ENCODE data around the gene B3GALT6. TPM values are rescaled to one million over a fixed set of nuclear protein-coding genes. Genes with fewer than 3 reads are reported as not detected.
A peak's percentile ranks its signal among the peaks of the same experiment; 100 is the strongest.

The B3GALT6 gene
- total and polyA plus RNA-seq, 12 donors: 7.3 to 16.2 (median 9.1) TPM

- no peak for TF ChIP-seq CTCF (IDR thresholded peaks at IDR 0.05)
- ATAC-seq (no peak), DNase-seq (no peak)
- intact Hi-C loops (cut with DNase I): no loop called here
- Histone ChIP-seq H3K27ac (peak overlapping the region in 9 of 10 donors; percentile 55 to 87 (median 77)), H3K4me1 (peaks cover 2 to 64% (median 37%) of the 10 kb centered on the region in 9 donors), H3K9me3 (no peaks in the 10 kb centered on the region), H3K36me3 (peaks cover 0 to 58% (median 27%) of the 10 kb centered on the region in 9 donors), H3K4me3 (peak overlapping the region in 1 of 10 donors; percentile 13), H3K27me3 (peaks cover 0 to 18% (median 0%) of the 10 kb centered on the region in 7 donors)
- 85 to 87% methylated on average over 21 of the region's 21 CpGs for WGBS, 2 donors
Observed at GRCh38 chr1:1215881-1216605, 16.0 kb upstream of the B3GALT6 start.

DNA sequence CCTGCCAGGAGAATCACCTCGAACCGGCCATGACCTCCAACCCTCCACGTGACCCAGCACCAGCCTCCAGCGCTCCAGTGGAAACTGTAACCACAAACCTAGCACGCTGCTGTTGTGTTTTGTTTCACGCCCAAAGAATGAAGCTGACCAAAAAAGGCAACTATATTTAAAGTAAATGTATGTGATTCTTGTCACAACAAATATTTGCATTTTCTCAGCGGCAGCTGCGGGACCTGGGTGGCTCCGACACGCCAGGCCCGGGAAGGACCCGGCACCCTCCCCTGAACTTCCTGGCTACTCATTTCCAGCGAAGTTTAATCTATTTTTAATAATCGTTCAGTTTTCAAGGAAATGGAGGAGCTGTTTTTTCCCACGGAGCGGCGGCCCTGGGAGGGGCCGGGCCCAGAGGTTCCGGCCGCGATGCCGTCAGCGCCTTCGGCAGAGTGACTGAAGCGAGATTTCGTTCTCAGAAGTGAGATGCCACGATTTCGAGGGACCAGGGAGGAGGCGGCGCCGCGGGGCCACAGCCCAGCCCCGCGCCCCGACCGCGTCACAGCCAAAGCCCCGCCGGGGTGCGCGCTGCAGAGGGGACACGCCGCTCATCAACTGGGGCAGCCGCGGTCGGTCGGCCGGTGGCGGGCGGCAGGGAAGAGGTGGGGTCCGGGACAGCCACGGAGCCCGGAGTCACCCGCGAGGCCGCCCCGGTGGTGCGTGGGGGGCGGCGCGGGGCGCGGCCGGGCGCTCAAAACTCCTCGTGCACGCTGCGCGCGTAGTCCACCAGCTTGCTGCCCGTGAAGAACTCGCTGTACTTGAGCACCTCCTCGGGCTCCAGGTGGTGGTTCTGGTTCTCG, 15.0 kb upstream of the B3GALT6 start:
- Histone ChIP-seq H3K9me3 (no peaks in the 10 kb centered on the region), H3K4me3 (peak overlapping the region in 2 of 10 donors; percentile 10 to 13), H3K27ac (peak overlapping the region; percentile 52 to 87 (median 76)), H3K36me3 (peaks cover 0 to 68% (median 36%) of the 10 kb centered on the region in 9 donors), H3K4me1 (peaks cover 2 to 54% (median 37%) of the 10 kb centered on the region in 9 donors), H3K27me3 (peaks cover 0 to 18% (median 0%) of the 10 kb centered on the region in 7 donors)
- 82 to 87% methylated on average over 69 to 74 of the region's 74 CpGs for WGBS, 2 donors
- ATAC-seq (peak in 3 of 8 donors; percentile 7 to 29 (median 25)), DNase-seq (no peak)
- intact Hi-C loops (cut with DNase I): no loop called here
- TF ChIP-seq CTCF (IDR thresholded peaks at IDR 0.05): no peak

DNA sequence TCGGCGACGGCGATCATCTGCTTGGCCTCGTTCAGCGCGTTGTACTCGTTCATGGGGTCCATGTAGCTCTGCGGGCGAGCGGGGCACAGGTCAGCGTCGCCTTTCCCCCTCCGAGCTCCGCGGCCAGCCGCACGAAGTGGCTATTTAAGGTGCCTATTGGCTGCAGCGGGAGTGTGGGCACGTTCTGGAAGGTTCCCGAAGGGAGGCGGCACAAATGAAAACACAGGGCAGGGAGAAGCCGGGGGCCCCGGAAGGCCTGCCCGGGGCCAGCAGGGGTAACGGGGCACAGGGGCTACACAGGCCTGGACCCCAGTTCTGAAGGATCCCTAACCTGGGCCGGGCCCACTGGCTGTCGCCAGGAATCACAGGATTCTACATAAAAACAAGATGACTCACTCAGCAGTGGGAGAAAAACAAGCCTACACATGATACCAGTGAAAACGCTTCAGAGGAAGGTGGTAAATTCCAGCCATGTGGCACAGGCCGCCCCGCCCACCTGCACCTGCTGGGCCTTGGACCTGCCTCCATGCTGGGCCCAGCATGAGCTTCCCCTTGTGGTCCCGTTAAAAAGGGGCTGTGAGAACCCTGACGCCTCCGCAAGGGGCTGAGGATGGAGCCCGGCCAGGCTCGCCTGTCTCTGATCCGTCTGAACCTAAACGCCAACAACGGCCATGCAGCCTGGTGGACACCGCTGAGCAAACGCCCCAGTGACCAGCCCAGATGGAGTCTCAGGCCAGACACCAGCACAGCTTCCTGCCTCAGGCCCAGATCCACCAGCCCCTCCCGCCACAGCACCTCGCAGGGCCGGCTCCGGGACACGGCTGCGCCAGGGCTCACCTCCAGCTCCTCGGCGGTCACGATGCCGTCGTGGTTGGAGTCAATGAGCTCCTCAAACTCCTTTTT, 14.2 kb upstream of the B3GALT6 start:
- H3K36me3 ChIP-seq: peaks cover 0 to 76% (median 45%) of the 10 kb centered on the region in 9 donors
- WGBS, 2 donors: 90 to 91% methylated on average over 52 of the region's 52 CpGs

More for the DNA sequence above, 14.2 kb upstream of the B3GALT6 start:
- H3K9me3 ChIP-seq: no peaks in the 10 kb centered on the region
- peaks cover 0 to 14% (median 0%) of the 10 kb centered on the region in 7 donors for H3K27me3 ChIP-seq
- no peak for DNase-seq
- intact Hi-C loops (cut with DNase I): no loop called here
- TF ChIP-seq CTCF (IDR thresholded peaks at IDR 0.05): no peak
- ATAC-seq: no peak
- H3K4me3 ChIP-seq: peak overlapping the region in 1 of 10 donors; percentile 15
- H3K27ac ChIP-seq: peak overlapping the region in 8 of 10 donors; percentile 53 to 87 (median 64)
- H3K4me1 ChIP-seq: peaks cover 2 to 52% (median 33%) of the 10 kb centered on the region in 9 donors
